ENCODE results near the gene PLEKHM3. TPM values are rescaled to one million over a fixed set of nuclear protein-coding genes. Genes with fewer than 3 reads are reported as not detected.
A peak's percentile ranks its signal among the peaks of the same experiment; 100 is the strongest.

Gene PLEKHM3
- total and polyA plus RNA-seq, 2 experiments from 2014 or later, result 3.9 to 8.8 TPM

- Mint-ChIP-seq H3K4me3 (no peak overlapping the region), H3K27me3 (ENCODE audit: insufficient read depth, low read depth, poor library complexity) (no peaks in the 10 kb centered on the region), H3K9me3 (no peaks in the 10 kb centered on the region), H3K4me1 (peaks cover 5% of the 10 kb centered on the region; the same call in 1 of the 3 replicates), H3K27ac (no peak overlapping the region), H3K36me3 (ENCODE audit: low read depth) (no peaks in the 10 kb centered on the region)
- no peak for TF ChIP-seq EZH2 (IDR thresholded peaks at IDR 0.05; ENCODE audit: low read depth, unreplicated experiment)
- no peak for TF ChIP-seq POLR2AphosphoS5 (IDR thresholded peaks at IDR 0.05; ENCODE audit: low read depth)
- TF ChIP-seq REST (IDR thresholded peaks at IDR 0.05; ENCODE audit: unreplicated experiment), result no peak
- no peak for TF ChIP-seq CREB1 (CRISPR knock-in tag; IDR thresholded peaks at IDR 0.05; ENCODE audit: low read depth)
- Histone ChIP-seq H3K4me2 (no peak overlapping the region), H3K79me2 (replicated peaks; ENCODE audit: insufficient read depth) (no peaks in the 10 kb centered on the region), H2AFZ (no peak overlapping the region), H3K27ac (ENCODE audit: low read depth) (no peak overlapping the region), H3K36me3 (ENCODE audit: insufficient read depth) (no peaks in the 10 kb centered on the region), H3K4me1 (ENCODE audit: insufficient read depth) (0 out of 2 replicates have a peak, but pooled peaks cover 5% of the 10 kb centered on the region), H4K20me1 (replicated peaks; ENCODE audit: insufficient read depth) (no peaks in the 10 kb centered on the region), H3K27me3 (ENCODE audit: insufficient read depth) (no peaks in the 10 kb centered on the region), H3K4me3 (no peak overlapping the region), H3K9me2 (ENCODE audit: insufficient read depth) (no peaks in the 10 kb centered on the region), H3F3A (replicated peaks; ENCODE audit: low read depth) (no peaks in the 10 kb centered on the region)
- no peak for ATAC-seq
- no peak for DNase-seq (ENCODE audit: low spot score)
Measured at GRCh38 chr2:207863345-207863744, 162.0 kb downstream of the PLEKHM3 start.

GRCh38 chr2:207861789-207862188, 163.5 kb downstream of the PLEKHM3 start:
- 0 out of 2 replicates have a peak, but pooled peaks cover 5% of the 10 kb centered on the region for H3K4me1 ChIP-seq (ENCODE audit: insufficient read depth)
- ATAC-seq, result peak; percentile 51
- no peak overlapping the region for H3K27ac Mint-ChIP-seq

More at GRCh38 chr2:207861789-207862188, 163.5 kb downstream of the PLEKHM3 start:
- Mint-ChIP-seq H3K9me3 (no peaks in the 10 kb centered on the region), H3K4me3 (no peak overlapping the region), H3K36me3 (ENCODE audit: low read depth) (no peaks in the 10 kb centered on the region), H3K27me3 (ENCODE audit: insufficient read depth, low read depth, poor library complexity) (no peaks in the 10 kb centered on the region), H3K4me1 (peaks cover 5% of the 10 kb centered on the region; the same call in 1 of the 3 replicates)
- no peaks in the 10 kb centered on the region for H3K79me2 ChIP-seq (replicated peaks; ENCODE audit: insufficient read depth)
- DNase-seq (ENCODE audit: low spot score), result no peak
- H3F3A ChIP-seq (replicated peaks; ENCODE audit: low read depth), result no peaks in the 10 kb centered on the region
- no peak overlapping the region for H3K4me2 ChIP-seq
- H2AFZ ChIP-seq, result no peak overlapping the region
- no peaks in the 10 kb centered on the region for H3K27me3 ChIP-seq (ENCODE audit: insufficient read depth)
- H3K36me3 ChIP-seq (ENCODE audit: insufficient read depth), result no peaks in the 10 kb centered on the region
- H3K27ac ChIP-seq (ENCODE audit: low read depth), result no peak overlapping the region
- no peak for TF ChIP-seq CREB1 (CRISPR knock-in tag; IDR thresholded peaks at IDR 0.05; ENCODE audit: low read depth)
- peak in 1 of 2 experiments; percentile 51; a peak in 2 of 4 replicates for TF ChIP-seq CTCF (conservative IDR thresholded peaks at IDR 0.05; ENCODE audit: low read depth in 2 of 2)
- H4K20me1 ChIP-seq (replicated peaks; ENCODE audit: insufficient read depth), result no peaks in the 10 kb centered on the region
- H3K9me2 ChIP-seq (ENCODE audit: insufficient read depth), result no peaks in the 10 kb centered on the region
- no peak overlapping the region for H3K4me3 ChIP-seq

Data from GM23338 (cell line).